Muscle layer of duodenum (tissue), 2 donors: Measurements from ENCODE around the gene TMCC3.
A peak's percentile ranks its signal among the peaks of the same experiment; 100 is the strongest.

Experiments used
- H3K27ac ChIP-seq: one replicate; pipeline ENCODE4 v1.7.0; 2013; ENCODE audit warnings: mild to moderate bottlenecking, low read length
- H3K27me3 ChIP-seq: one replicate; pipeline ENCODE4 v1.7.0; 2013; ENCODE audit warnings: low read depth, mild to moderate bottlenecking, control low read depth, low read length
- H3K36me3 ChIP-seq, 2 donors: one replicate each; pipeline ENCODE4 v1.7.0; 2013; ENCODE audit warnings: low read length in 2 of 2, control low read depth in 1 of 2, mild to moderate bottlenecking in 1 of 2; ENCODE audit not compliant: insufficient read depth in 2 of 2, control insufficient read depth in 1 of 2
- H3K4me1 ChIP-seq, 2 donors: one replicate each; pipeline ENCODE4 v1.7.0; 2013; ENCODE audit warnings: low read length in 2 of 2, mild to moderate bottlenecking in 2 of 2, control low read depth in 1 of 2, moderate library complexity in 1 of 2; ENCODE audit not compliant: insufficient read depth in 2 of 2, control insufficient read depth in 1 of 2
- H3K4me3 ChIP-seq, 2 donors: one replicate each; pipeline ENCODE4 v1.7.0; 2013; ENCODE audit warnings: low read length in 2 of 2, low read depth in 1 of 2, mild to moderate bottlenecking in 1 of 2
- H3K9me3 ChIP-seq, 2 donors: one replicate each; pipeline ENCODE4 v1.7.0; 2013; ENCODE audit warnings: low read length in 2 of 2, control low read depth in 1 of 2, mild to moderate bottlenecking in 1 of 2; ENCODE audit not compliant: control insufficient read depth in 1 of 2
- donor health status: healthy.

TMCC3 gene

DNA sequence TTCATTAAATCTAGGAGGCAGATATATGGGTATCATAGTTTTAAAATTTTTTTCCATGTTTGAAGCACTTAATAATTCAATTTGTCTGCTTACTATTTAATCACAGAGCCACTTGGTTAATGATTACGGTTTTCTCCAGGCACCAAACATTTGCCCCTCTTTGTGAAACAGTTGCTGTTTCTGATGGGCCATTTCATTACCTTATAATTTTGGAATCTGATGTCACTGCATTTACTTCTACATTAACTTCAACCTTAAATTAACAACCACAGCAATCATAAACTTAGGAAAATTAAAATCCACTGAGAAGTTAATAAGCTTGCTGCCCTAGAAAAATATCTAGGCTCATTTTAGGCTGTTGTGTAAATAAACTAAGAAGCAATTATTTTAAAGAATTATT, 17.0 kb downstream of the TMCC3 start:
- H3K9me3 ChIP-seq = no peaks in the 10 kb centered on the region
- H3K36me3 ChIP-seq = no peaks in the 10 kb centered on the region
- H3K4me1 ChIP-seq = peaks cover 0 to 3% of the 10 kb centered on the region in 2 donors
- H3K27ac ChIP-seq = no peak overlapping the region
- no peaks in the 10 kb centered on the region for H3K27me3 ChIP-seq
- no peak overlapping the region for H3K4me3 ChIP-seq

DNA sequence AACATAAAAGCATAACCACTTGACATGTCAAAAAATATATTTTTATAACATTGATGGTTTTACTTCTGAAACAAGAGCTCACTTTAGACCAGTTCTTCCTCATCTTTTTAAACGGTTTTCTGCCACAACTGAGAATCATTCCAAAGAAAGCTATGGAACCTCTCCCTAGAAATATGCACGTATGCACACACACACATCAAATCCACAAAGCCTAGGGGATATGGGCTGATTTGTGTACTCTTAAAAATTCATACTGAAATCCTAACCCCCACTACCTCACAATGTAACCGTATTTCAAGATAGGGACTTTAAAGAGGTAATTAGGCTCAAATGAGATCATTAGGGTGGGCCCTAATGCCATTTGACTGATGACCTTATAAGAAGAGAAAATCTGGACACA, 19.3 kb downstream of the TMCC3 start:
- Histone ChIP-seq H3K4me1 (no peaks in the 10 kb centered on the region), H3K27ac (no peak overlapping the region), H3K27me3 (no peaks in the 10 kb centered on the region), H3K4me3 (no peak overlapping the region), H3K36me3 (no peaks in the 10 kb centered on the region), H3K9me3 (no peaks in the 10 kb centered on the region)

GRCh38 chr12:94628819-94629472, 21.4 kb downstream of the TMCC3 start:
- no peak overlapping the region for H3K27ac ChIP-seq

GRCh38 chr12:94628369-94628768, 22.0 kb downstream of the TMCC3 start:
- no peaks in the 10 kb centered on the region for H3K27me3 ChIP-seq
- H3K27ac ChIP-seq = no peak overlapping the region
- H3K36me3 ChIP-seq = no peaks in the 10 kb centered on the region
- H3K4me1 ChIP-seq = no peaks in the 10 kb centered on the region
- no peaks in the 10 kb centered on the region for H3K9me3 ChIP-seq
- H3K4me3 ChIP-seq = no peak overlapping the region

More at GRCh38 chr12:94628819-94629472, 21.4 kb downstream of the TMCC3 start:
- H3K36me3 ChIP-seq = no peaks in the 10 kb centered on the region
- H3K4me1 ChIP-seq = no peaks in the 10 kb centered on the region
- no peak overlapping the region for H3K4me3 ChIP-seq
- no peaks in the 10 kb centered on the region for H3K27me3 ChIP-seq
- no peaks in the 10 kb centered on the region for H3K9me3 ChIP-seq

GRCh38 chr12:94625531-94625930, 24.8 kb downstream of the TMCC3 start:
- Histone ChIP-seq H3K4me3 (no peak overlapping the region), H3K27me3 (no peaks in the 10 kb centered on the region), H3K27ac (no peak overlapping the region), H3K36me3 (no peaks in the 10 kb centered on the region), H3K4me1 (peaks cover 14 to 15% of the 10 kb centered on the region in 2 donors), H3K9me3 (no peaks in the 10 kb centered on the region)

- no peak overlapping the region for H3K4me3 ChIP-seq
- H3K4me1 ChIP-seq = peaks cover 14 to 15% of the 10 kb centered on the region in 2 donors
- no peaks in the 10 kb centered on the region for H3K9me3 ChIP-seq
- H3K27me3 ChIP-seq = no peaks in the 10 kb centered on the region
- no peak overlapping the region for H3K27ac ChIP-seq
- no peaks in the 10 kb centered on the region for H3K36me3 ChIP-seq
Measured at GRCh38 chr12:94623161-94623920, 27.0 kb downstream of the TMCC3 start.

DNA sequence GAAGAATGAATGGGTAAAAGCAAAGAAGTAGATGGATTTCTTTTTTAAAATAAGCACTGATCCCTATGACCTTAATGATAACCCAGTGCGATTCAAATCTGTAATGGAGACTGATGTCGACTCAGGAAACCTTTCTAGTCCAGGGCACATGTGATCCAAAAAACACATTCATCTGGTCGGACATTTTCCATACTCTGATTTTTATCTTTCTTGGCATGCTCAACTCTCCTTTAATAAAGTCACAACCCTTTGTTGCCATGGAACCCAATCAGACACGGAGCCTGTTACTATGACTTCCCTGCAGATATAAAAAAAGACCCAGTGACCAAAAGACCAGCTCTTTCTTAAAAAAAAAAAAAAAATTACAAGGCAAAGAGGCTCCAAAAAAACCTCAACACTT, 27.9 kb downstream of the TMCC3 start:
- Histone ChIP-seq H3K36me3 (no peaks in the 10 kb centered on the region), H3K9me3 (no peaks in the 10 kb centered on the region), H3K4me3 (peak overlapping the region in 1 of 2 donors; percentile 42), H3K27me3 (no peaks in the 10 kb centered on the region), H3K4me1 (peaks cover 15 to 16% of the 10 kb centered on the region in 2 donors), H3K27ac (peak overlapping the region; percentile 42)

DNA sequence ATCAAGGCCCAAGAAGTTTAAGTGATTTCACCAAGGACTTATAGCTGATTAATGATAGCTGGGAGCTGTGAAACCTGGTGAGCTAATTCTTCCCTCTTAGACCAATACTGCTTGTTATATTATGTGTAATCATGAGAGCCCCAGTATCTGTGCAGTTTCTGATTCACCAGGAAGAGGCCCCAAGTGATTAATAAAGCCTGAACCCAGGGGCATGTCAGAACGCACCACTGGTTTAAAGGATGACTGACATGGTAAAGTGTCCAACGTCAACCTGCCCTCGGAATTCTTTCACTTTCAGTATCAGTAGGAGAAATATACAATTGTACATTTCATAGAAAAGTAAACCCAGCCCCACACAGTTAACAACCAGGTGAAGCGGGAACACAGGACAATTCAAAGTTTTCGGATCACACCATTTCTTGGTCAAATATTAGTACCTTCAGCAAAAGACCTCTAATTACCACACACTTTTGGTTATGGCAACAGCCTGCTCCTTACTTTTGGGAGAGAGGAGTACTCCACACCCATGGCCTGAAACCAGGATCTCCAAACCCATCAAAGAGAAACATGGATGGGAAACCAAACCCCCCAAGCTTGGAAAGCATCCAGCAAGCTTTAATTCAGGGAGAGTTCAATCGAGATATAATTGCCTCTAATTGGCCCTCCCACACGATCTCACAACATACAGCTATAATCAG, 28.5 kb downstream of the TMCC3 start:
- no peaks in the 10 kb centered on the region for H3K9me3 ChIP-seq
- peaks cover 15 to 23% of the 10 kb centered on the region in 2 donors for H3K4me1 ChIP-seq
- H3K27me3 ChIP-seq = no peaks in the 10 kb centered on the region
- no peaks in the 10 kb centered on the region for H3K36me3 ChIP-seq
- peak overlapping the region; percentile 42 for H3K27ac ChIP-seq
- H3K4me3 ChIP-seq = peak overlapping the region; percentile 42 to 47

GRCh38 chr12:94620621-94621020, 29.7 kb downstream of the TMCC3 start:
- Histone ChIP-seq H3K9me3 (no peaks in the 10 kb centered on the region), H3K36me3 (no peaks in the 10 kb centered on the region), H3K27ac (no peak overlapping the region), H3K4me1 (peaks cover 15 to 33% of the 10 kb centered on the region in 2 donors), H3K4me3 (no peak overlapping the region), H3K27me3 (no peaks in the 10 kb centered on the region)

GRCh38 chr12:94618995-94619695, 31.2 kb downstream of the TMCC3 start:
- no peaks in the 10 kb centered on the region for H3K36me3 ChIP-seq
- no peak overlapping the region for H3K27ac ChIP-seq
- H3K4me3 ChIP-seq = no peak overlapping the region
- H3K4me1 ChIP-seq = peaks cover 15 to 33% of the 10 kb centered on the region in 2 donors
- no peaks in the 10 kb centered on the region for H3K9me3 ChIP-seq
- H3K27me3 ChIP-seq = no peaks in the 10 kb centered on the region

- no peaks in the 10 kb centered on the region for H3K36me3 ChIP-seq
Measured at GRCh38 chr12:94617101-94617500, 33.3 kb downstream of the TMCC3 start.

More at GRCh38 chr12:94617101-94617500, 33.3 kb downstream of the TMCC3 start:
- Histone ChIP-seq H3K4me1 (peaks cover 11 to 26% of the 10 kb centered on the region in 2 donors), H3K27ac (no peak overlapping the region), H3K9me3 (no peaks in the 10 kb centered on the region), H3K27me3 (no peaks in the 10 kb centered on the region), H3K4me3 (no peak overlapping the region)
